Stimulated activated CD4-positive, alpha-beta T cell treated with anti-CD3 and anti-CD28 coated beads, TNF-alpha, amount 100 ng/mL, for 4 hours (primary cell): ENCODE measurements around the gene PRIM2.
"Not testable (repeated sequence)": the region's sequence is repeated elsewhere in the genome, so short reads cannot be mapped to it uniquely, and the experiment has no call there.

Experiments used
- DNase-seq, 3 experiments: peaks; one replicate each; pipeline ENCODE4 v3.0.0-alpha.2; 2020; ENCODE audit warnings: low read depth in 3 of 3

PRIM2 gene

GRCh38 chr6:57362340-57362739, 44.9 kb downstream of the PRIM2 start:
- not testable (repeated sequence) for DNase-seq

- DNase-seq, result not testable (repeated sequence)
Observed at GRCh38 chr6:57365076-57365583, 47.7 kb downstream of the PRIM2 start.

GRCh38 chr6:57368965-57369731, 51.7 kb downstream of the PRIM2 start:
- not testable (repeated sequence) for DNase-seq

- DNase-seq, result not testable (repeated sequence)
Observed at GRCh38 chr6:57371779-57372178, 54.3 kb downstream of the PRIM2 start.

- not testable (repeated sequence) for DNase-seq
Observed at GRCh38 chr6:57374764-57375163, 57.3 kb downstream of the PRIM2 start.

GRCh38 chr6:57376083-57376482, 58.7 kb downstream of the PRIM2 start:
- DNase-seq, result not testable (repeated sequence)

GRCh38 chr6:57389038-57389592, 71.7 kb downstream of the PRIM2 start:
- DNase-seq, result not testable (repeated sequence)

GRCh38 chr6:57390818-57391217, 73.4 kb downstream of the PRIM2 start:
- not testable (repeated sequence) for DNase-seq

GRCh38 chr6:57392047-57392446, 74.6 kb downstream of the PRIM2 start:
- DNase-seq, result not testable (repeated sequence)

- DNase-seq, result not testable (repeated sequence)
Observed at GRCh38 chr6:57419341-57419740, 101.9 kb downstream of the PRIM2 start.

GRCh38 chr6:57421503-57421902, 104.1 kb downstream of the PRIM2 start:
- DNase-seq, result no peak

- DNase-seq, result no peak
Observed at GRCh38 chr6:57423468-57423867, 106.0 kb downstream of the PRIM2 start.

GRCh38 chr6:57431742-57432141, 114.3 kb downstream of the PRIM2 start:
- DNase-seq, result not testable (repeated sequence)

GRCh38 chr6:57432157-57432556, 114.7 kb downstream of the PRIM2 start:
- no peak for DNase-seq

GRCh38 chr6:57432919-57433684, 115.7 kb downstream of the PRIM2 start:
- no peak for DNase-seq

GRCh38 chr6:57433790-57434189, 116.4 kb downstream of the PRIM2 start:
- DNase-seq, result not testable (repeated sequence)

- no peak for DNase-seq
Observed at GRCh38 chr6:57434944-57435343, 117.5 kb downstream of the PRIM2 start.

GRCh38 chr6:57435475-57436160, 118.2 kb downstream of the PRIM2 start:
- no peak for DNase-seq

- DNase-seq, result not testable (repeated sequence)
Observed at GRCh38 chr6:57440735-57441134, 123.3 kb downstream of the PRIM2 start.

GRCh38 chr6:57442133-57442532, 124.7 kb downstream of the PRIM2 start:
- not testable (repeated sequence) for DNase-seq

GRCh38 chr6:57443181-57443580, 125.8 kb downstream of the PRIM2 start:
- not testable (repeated sequence) for DNase-seq

- not testable (repeated sequence) for DNase-seq
Observed at GRCh38 chr6:57444787-57445186, 127.4 kb downstream of the PRIM2 start.
